Posterior vena cava (tissue), 2 donors: ENCODE measurements around the gene SLC39A7. TPM values are rescaled to one million over a fixed set of nuclear protein-coding genes. Genes with fewer than 3 reads are reported as not detected.

ENCODE experiments used
- DNase-seq: peaks from one replicate; pipeline ENCODE4 v3.0.0-alpha.2; 2020; ENCODE audit warnings: low spot score
- intact Hi-C, 2 donors: fragments of 100-400 bp; cut with DNase I; formaldehyde crosslinking; loops; one replicate each; pipeline versions ENCODE4 v1.14.1 to v1.14.2; 2022 to 2023
- total RNA-seq, 2 donors: library from RNA; stranded (reverse); fragmentation: NEBNext Ultra II Directional; extraction: Animal tissue kit (Norgen Biotek cat#: 25700); gene quantifications; one replicate each; pipeline ENCODE4 v1.2.1, GENCODE V29; 2021
- donor health status: DM: yes; HTN: yes; CAD: no.
- donor health status: DM: yes; HTN: yes; CAD: no.

Gene SLC39A7
- total RNA-seq, 2 donors from 2014 or later: 79.4 to 86.2 TPM

GRCh38 chr6:33185190-33185589 is 15.5 kb upstream of the SLC39A7 start:
- DNase-seq: no peak
- intact Hi-C loops: no loop called here

GRCh38 chr6:33185654-33186187 is 14.9 kb upstream of the SLC39A7 start:
- intact Hi-C loops: no loop called here
- DNase-seq: no peak

GRCh38 chr6:33187809-33188208 is 12.9 kb upstream of the SLC39A7 start:
- DNase-seq: no peak
- intact Hi-C loops: no loop called here

- intact Hi-C loops: no loop called here
- DNase-seq: peak; percentile 70
Measured at GRCh38 chr6:33189164-33189563, 11.5 kb upstream of the SLC39A7 start.

GRCh38 chr6:33189625-33190448 is 10.8 kb upstream of the SLC39A7 start:
- DNase-seq: no peak
- intact Hi-C loops: no loop called here

GRCh38 chr6:33190504-33191107 is 10.1 kb upstream of the SLC39A7 start:
- peak; percentile 62 for DNase-seq
- intact Hi-C loops: no loop called here

- peak; percentile 61 for DNase-seq
- intact Hi-C loops: no loop called here
Measured at GRCh38 chr6:33191383-33192104, 9.1 kb upstream of the SLC39A7 start.

- intact Hi-C loops: no loop called here
- peak; percentile 81 for DNase-seq
Measured at GRCh38 chr6:33192105-33192646, 8.5 kb upstream of the SLC39A7 start, which contains the start of gene COL11A2. Gene COL11A2, minus strand, starts transcription at chr6:33192467. Its CDS starts 227 bp downstream, at chr6:33192240.

GRCh38 chr6:33192671-33193602 is 7.7 kb upstream of the SLC39A7 start:
- DNase-seq: no peak
- intact Hi-C loops: no loop called here

GRCh38 chr6:33193619-33194018 is 7.0 kb upstream of the SLC39A7 start:
- intact Hi-C loops: no loop called here
- DNase-seq: no peak

GRCh38 chr6:33194431-33194979 is 6.2 kb upstream of the SLC39A7 start:
- no peak for DNase-seq
- intact Hi-C loops: no loop called here

- no peak for DNase-seq
- intact Hi-C loops: no loop called here
Measured at GRCh38 chr6:33195304-33196165, 5.1 kb upstream of the SLC39A7 start.

GRCh38 chr6:33197431-33198048 is 3.1 kb upstream of the SLC39A7 start:
- DNase-seq: no peak
- intact Hi-C loops: no loop called here

GRCh38 chr6:33198159-33198852 is 2.4 kb upstream of the SLC39A7 start:
- intact Hi-C loops: no loop called here
- DNase-seq: no peak

- DNase-seq: no peak
- intact Hi-C loops: no loop called here
Measured at GRCh38 chr6:33198853-33199436, 1.7 kb upstream of the SLC39A7 start.

GRCh38 chr6:33199687-33200218 is 914 bp upstream of the SLC39A7 start:
- intact Hi-C loops: no loop called here

More at GRCh38 chr6:33199687-33200218, 914 bp upstream of the SLC39A7 start:
- peak; percentile 89 for DNase-seq
